GM12872 (cell line): ENCODE measurements around the gene ADAM20.

ENCODE experiments used
- TF ChIP-seq, protein P1 (sequence below): IDR thresholded peaks from 3 replicates; pipeline ENCODE4 v1.5.1; 2011; ENCODE audit warnings: low read depth, mild to moderate bottlenecking, low read length, moderate library complexity; ENCODE audit not compliant: insufficient read depth

Gene ADAM20

DNA sequence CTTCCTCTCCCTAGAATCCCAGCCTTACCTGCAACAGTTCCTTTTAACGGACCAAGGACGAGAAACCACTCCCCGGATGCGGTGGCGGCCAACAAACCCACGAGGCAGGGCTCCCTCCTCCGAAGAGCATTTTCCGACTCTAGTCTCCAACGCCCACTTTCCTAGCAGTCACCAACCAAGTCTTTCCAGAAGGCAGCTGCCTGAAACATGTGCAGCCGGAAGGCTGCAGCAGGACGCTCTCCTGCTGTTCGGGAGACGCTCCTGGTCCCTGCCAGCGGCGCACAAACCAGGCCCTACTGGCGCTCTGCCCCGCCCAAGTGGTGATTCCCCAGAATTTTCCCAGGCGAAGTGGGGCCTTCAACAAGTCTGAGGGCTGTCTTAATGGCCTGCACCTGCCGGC lies 21.1 kb upstream of the ADAM20 start:
- TF ChIP-seq, protein P1, sequence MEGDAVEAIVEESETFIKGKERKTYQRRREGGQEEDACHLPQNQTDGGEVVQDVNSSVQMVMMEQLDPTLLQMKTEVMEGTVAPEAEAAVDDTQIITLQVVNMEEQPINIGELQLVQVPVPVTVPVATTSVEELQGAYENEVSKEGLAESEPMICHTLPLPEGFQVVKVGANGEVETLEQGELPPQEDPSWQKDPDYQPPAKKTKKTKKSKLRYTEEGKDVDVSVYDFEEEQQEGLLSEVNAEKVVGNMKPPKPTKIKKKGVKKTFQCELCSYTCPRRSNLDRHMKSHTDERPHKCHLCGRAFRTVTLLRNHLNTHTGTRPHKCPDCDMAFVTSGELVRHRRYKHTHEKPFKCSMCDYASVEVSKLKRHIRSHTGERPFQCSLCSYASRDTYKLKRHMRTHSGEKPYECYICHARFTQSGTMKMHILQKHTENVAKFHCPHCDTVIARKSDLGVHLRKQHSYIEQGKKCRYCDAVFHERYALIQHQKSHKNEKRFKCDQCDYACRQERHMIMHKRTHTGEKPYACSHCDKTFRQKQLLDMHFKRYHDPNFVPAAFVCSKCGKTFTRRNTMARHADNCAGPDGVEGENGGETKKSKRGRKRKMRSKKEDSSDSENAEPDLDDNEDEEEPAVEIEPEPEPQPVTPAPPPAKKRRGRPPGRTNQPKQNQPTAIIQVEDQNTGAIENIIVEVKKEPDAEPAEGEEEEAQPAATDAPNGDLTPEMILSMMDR: no peak

DNA sequence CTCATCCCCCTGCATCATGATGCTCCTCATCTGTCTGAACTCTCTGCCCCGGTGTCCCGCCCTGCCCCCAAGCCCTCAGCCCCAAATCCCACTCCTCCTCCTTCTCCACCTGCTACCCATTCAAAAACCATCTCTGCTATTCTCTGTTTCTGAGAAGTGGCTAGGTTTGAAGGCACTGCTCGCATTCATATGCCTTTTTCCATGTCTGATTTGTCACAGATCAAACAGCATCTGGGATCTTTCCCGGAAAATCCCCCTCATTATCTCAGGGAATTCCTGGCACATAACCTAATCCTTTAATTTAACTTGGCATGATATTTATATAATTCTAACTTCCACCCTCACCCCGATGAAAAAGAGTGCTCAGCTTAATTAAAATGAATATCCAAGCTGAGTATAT lies 3.3 kb upstream of the ADAM20 start:
- TF ChIP-seq, protein P1: no peak

DNA sequence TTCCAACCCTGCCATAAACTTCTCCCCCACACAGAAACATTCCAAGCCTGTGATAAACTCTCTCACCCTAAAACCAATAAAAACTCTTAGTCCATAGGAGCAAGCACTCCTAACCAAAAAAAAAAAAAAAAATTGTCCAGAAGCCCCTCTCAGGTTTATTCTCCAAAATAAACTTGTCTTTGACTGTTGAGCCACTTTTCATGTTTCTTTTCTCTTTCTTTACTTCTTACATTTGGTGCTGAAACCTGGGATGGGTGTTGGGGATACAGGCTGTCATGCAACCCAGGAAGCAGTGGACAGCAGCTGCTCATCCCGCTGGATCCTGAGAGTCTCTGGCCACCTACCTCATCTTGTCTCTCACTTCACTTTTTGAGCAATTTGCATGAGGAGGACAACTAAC lies 2.0 kb upstream of the ADAM20 start:
- TF ChIP-seq, protein P1: no peak

DNA sequence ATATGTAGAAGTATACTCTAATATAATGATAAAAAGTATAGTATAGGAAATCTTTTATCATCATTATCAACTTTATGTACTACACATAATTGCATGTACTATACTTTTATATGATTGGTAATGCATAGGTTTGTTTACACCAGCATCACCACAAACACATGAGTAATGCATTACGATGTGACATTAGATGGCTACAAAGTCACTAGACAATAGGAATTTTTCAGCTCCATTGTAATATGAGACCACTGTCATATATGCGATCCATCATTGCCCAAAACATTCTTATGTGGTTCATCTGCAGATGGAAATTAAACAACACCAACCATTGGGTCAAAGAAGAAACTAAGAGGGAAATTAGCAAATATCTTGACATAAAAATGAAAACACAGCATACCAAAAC lies 4.4 kb downstream of the ADAM20 start:
- TF ChIP-seq, protein P1: no peak

DNA sequence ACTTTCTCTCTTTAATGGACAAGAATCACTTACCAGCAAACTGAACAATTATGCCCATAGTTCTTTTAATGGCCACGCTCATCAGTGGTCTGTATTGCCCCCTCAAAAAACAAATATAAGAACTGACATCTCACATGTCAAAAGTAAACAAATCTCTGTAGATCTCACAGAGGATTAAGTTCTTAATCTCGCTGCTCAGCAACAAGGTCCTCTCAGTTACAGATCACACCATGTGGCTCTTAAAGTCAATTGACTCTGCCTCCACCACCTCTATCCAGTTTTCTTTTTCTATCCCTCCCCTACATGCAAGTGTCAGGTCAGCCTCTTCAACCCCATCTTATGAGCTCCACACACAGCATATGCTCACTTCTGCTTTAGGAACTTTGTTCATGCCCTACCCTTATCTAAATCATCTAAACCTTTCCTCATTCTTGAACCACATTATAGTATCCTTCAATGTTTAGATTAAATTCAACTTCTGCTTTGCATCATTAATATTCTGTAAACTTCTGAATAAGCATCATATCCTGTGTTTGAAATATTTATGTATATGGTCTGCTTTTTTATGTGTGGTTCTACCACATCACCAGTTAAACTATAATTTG lies 7.2 kb downstream of the ADAM20 start:
- TF ChIP-seq, protein P1: no peak

DNA sequence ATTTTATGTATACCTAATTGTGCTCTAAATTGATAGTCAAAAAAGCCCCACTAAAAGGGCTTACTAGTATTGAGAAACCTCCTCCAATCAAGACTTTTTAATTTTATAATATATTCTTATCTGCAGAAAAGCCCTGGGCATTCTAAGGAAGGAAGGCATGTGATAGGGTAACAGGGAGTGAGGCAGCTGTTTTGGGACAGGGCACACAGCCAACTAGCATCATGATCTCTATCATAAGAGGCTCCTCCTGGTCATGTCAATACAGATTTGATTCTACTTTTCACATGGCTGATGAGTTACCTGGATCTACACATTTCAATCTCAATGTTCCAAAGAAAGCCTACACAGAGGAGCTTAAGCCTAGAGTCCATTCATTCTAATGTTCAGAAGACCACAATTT lies 9.1 kb downstream of the ADAM20 start:
- TF ChIP-seq, protein P1: no peak

DNA sequence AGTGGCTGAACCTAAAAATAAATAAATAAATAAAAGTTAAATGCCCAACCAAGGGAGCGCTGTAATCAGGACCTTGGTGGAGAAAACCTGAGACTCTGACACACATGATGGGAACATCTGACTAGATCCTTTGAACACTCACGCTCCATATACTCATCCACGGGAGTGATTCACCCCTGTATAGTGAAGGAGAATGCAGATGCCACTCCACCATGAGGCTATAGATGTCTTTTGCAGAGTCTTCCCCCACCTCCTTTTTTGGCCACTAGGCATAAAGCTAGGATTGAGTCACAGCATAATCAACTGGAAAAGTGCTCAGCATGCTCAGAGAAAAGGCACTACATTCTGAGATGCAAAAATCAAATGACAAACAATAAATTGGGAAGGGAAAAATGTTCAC lies 19.0 kb downstream of the ADAM20 start:
- TF ChIP-seq, protein P1: no peak
